Esophagus squamous epithelium (tissue), 5 donors: Measurements from ENCODE around the gene NRF1. TPM values are rescaled to one million over a fixed set of nuclear protein-coding genes. Genes with fewer than 3 reads are reported as not detected.

Experiments
- DNase-seq: peaks from one replicate; lab custom pipeline; 2025; lab: John Stamatoyannopoulos, UW
- H3K27ac ChIP-seq, 4 donors: fragments of 200-600 bp; sonication (generic); one replicate each; pipeline ENCODE4 v1.5.1; 2016 to 2019; ENCODE audit warnings: mild to moderate bottlenecking in 1 of 4
- H3K27me3 ChIP-seq, 4 donors: fragments of 200-600 bp; sonication (generic); 1 replicate in 3 of 4; 2 replicates in 1 of 4; pipeline versions ENCODE4 v1.5.1 to v1.6.0; 2017 to 2021; ENCODE audit warnings: antibody characterized with exemption in 1 of 4
- H3K36me3 ChIP-seq, 3 donors: fragments of 200-600 bp; sonication (generic); one replicate each; pipeline ENCODE4 v1.5.1; 2016 to 2019
- H3K4me1 ChIP-seq, 3 donors: fragments of 200-600 bp; sonication (generic); one replicate each; pipeline ENCODE4 v1.5.1; 2017 to 2019
- H3K4me3 ChIP-seq, 4 donors: fragments of 200-600 bp; sonication (generic); 1 replicate in 3 of 4; 2 replicates in 1 of 4; pipeline ENCODE4 v1.5.1; 2016 to 2019; ENCODE audit warnings: mild to moderate bottlenecking in 2 of 4, moderate library complexity in 1 of 4
- H3K9me3 ChIP-seq, 3 donors: fragments of 200-600 bp; sonication (generic); one replicate each; pipeline ENCODE4 v1.5.1; 2016 to 2019
- CTCF ChIP-seq, 6 experiments: fragments of 450-650 bp in 4 of 6; fragments of 200-600 bp in 2 of 6; sonication (generic) in 2 of 6; IDR thresholded peaks; one replicate each; pipeline ENCODE4 v1.5.1; 2016 to 2019; ENCODE audit warnings: antibody characterized with exemption in 6 of 6, mild to moderate bottlenecking in 4 of 6, moderate library complexity in 4 of 6
- POLR2A ChIP-seq, 4 donors: fragments of 450-650 bp; IDR thresholded peaks; one replicate each; pipeline ENCODE4 v1.6.1; 2017; ENCODE audit warnings: antibody characterized with exemption in 4 of 4, mild to moderate bottlenecking in 4 of 4, moderate library complexity in 3 of 4
- WGBS, 2 donors: methylation state at CpG; one replicate each; pipeline ENCODE4 v1.1.5; 2018; 5-methylcytosine and 5-hydroxymethylcytosine counted together
- intact Hi-C: fragments of 100-400 bp; cut with DNase I; formaldehyde crosslinking; loops from one replicate; pipeline ENCODE4 v1.15.0; 2022
- total RNA-seq, 4 donors: library from RNA; depleted of rRNA; stranded (reverse); fragments of >200 nt; gene quantifications; one replicate each; pipeline ENCODE4 v1.1.0, GENCODE V29; 2016
- donor health status: DM: yes; HTN: yes; CAD: no.

The NRF1 gene
- total RNA-seq, 4 donors from 2014 or later: 10.0 to 18.3 (median 13.3) TPM

- intact Hi-C loops: no loop called here
- peak overlapping the region; percentile 93 to 98 (median 97) for H3K27ac ChIP-seq
- peak overlapping the region; percentile 80 to 94 (median 86) for H3K4me3 ChIP-seq
- TF ChIP-seq CTCF (IDR thresholded peaks at IDR 0.05) (peak in 5 of 6 experiments; percentile 36 to 62 (median 51)), POLR2A (IDR thresholded peaks at IDR 0.05) (no peak)
- no peaks in the 10 kb centered on the region for H3K9me3 ChIP-seq
- H3K4me1 ChIP-seq: peaks cover 26 to 70% (median 32%) of the 10 kb centered on the region in 3 donors
- WGBS, 2 donors: 0% methylated on average over 10 of the region's 64 CpGs; no CpG with 5 or more reads in 1 of the 2 donors
- DNase-seq: no peak
- no peaks in the 10 kb centered on the region for H3K27me3 ChIP-seq
- H3K36me3 ChIP-seq: peaks cover 0 to 11% (median 0%) of the 10 kb centered on the region in 3 donors
These were observed 844 bp downstream of the NRF1 start for GRCh38 chr7:129612112-129613015.

- Histone ChIP-seq H3K27me3 (no peaks in the 10 kb centered on the region), H3K9me3 (no peaks in the 10 kb centered on the region), H3K27ac (peak overlapping the region in 3 of 4 donors; percentile 93 to 98 (median 96)), H3K36me3 (peaks cover 0 to 11% (median 0%) of the 10 kb centered on the region in 3 donors), H3K4me1 (peaks cover 26 to 75% (median 32%) of the 10 kb centered on the region in 3 donors), H3K4me3 (peak overlapping the region; percentile 80 to 94 (median 86))
- TF ChIP-seq POLR2A (IDR thresholded peaks at IDR 0.05): no peak
- no peak for TF ChIP-seq CTCF (IDR thresholded peaks at IDR 0.05)
- intact Hi-C loops: no loop called here
- no peak for DNase-seq
- WGBS, 2 donors: 14 to 19% methylated on average over 5 of the region's 5 CpGs
These were observed 1.5 kb downstream of the NRF1 start for GRCh38 chr7:129613016-129613337.

- Histone ChIP-seq H3K4me1 (peaks cover 23 to 74% (median 32%) of the 10 kb centered on the region in 3 donors), H3K27me3 (no peaks in the 10 kb centered on the region), H3K36me3 (no peaks in the 10 kb centered on the region), H3K4me3 (no peak overlapping the region), H3K9me3 (no peaks in the 10 kb centered on the region), H3K27ac (peak overlapping the region in 2 of 4 donors; percentile 3 to 29)
- no peak for DNase-seq
- TF ChIP-seq POLR2A (IDR thresholded peaks at IDR 0.05): no peak
- TF ChIP-seq CTCF (IDR thresholded peaks at IDR 0.05): no peak
- 35 to 55% methylated on average over 1 of the region's 1 CpG for WGBS, 2 donors
- intact Hi-C loops: no loop called here
These were observed 3.5 kb downstream of the NRF1 start for GRCh38 chr7:129615018-129615417.

GRCh38 chr7:129616530-129616929 is 5.0 kb downstream of the NRF1 start:
- TF ChIP-seq POLR2A (IDR thresholded peaks at IDR 0.05): no peak
- TF ChIP-seq CTCF (IDR thresholded peaks at IDR 0.05): no peak

GRCh38 chr7:129617178-129617577 is 5.7 kb downstream of the NRF1 start:
- no peak overlapping the region for H3K27ac ChIP-seq
- H3K4me3 ChIP-seq: no peak overlapping the region
- WGBS, 2 donors: 64 to 76% methylated on average over 3 of the region's 3 CpGs
- TF ChIP-seq CTCF (IDR thresholded peaks at IDR 0.05) (no peak), POLR2A (IDR thresholded peaks at IDR 0.05) (no peak)
- no peaks in the 10 kb centered on the region for H3K9me3 ChIP-seq
- H3K27me3 ChIP-seq: no peaks in the 10 kb centered on the region
- no peaks in the 10 kb centered on the region for H3K36me3 ChIP-seq
- intact Hi-C loops: no loop called here
- DNase-seq: no peak
- peaks cover 14 to 65% (median 24%) of the 10 kb centered on the region in 3 donors for H3K4me1 ChIP-seq

More at GRCh38 chr7:129616530-129616929, 5.0 kb downstream of the NRF1 start:
- 57 to 76% methylated on average over 4 of the region's 4 CpGs for WGBS, 2 donors
- Histone ChIP-seq H3K27me3 (no peaks in the 10 kb centered on the region), H3K4me3 (no peak overlapping the region), H3K9me3 (no peaks in the 10 kb centered on the region), H3K4me1 (peaks cover 14 to 65% (median 24%) of the 10 kb centered on the region in 3 donors), H3K27ac (no peak overlapping the region), H3K36me3 (no peaks in the 10 kb centered on the region)
- intact Hi-C loops: no loop called here
- DNase-seq: no peak
